Suppressor macrophage (primary cell): Measurements from ENCODE around the gene JAK2.
"Not testable (repeated sequence)": the region's sequence is repeated elsewhere in the genome, so short reads cannot be mapped to it uniquely, and the experiment has no call there.

Experiments used
- DNase-seq, 4 experiments: peaks; one replicate each; pipeline ENCODE4 v3.0.0-alpha.2; 2020 to 2022

JAK2 gene

DNA sequence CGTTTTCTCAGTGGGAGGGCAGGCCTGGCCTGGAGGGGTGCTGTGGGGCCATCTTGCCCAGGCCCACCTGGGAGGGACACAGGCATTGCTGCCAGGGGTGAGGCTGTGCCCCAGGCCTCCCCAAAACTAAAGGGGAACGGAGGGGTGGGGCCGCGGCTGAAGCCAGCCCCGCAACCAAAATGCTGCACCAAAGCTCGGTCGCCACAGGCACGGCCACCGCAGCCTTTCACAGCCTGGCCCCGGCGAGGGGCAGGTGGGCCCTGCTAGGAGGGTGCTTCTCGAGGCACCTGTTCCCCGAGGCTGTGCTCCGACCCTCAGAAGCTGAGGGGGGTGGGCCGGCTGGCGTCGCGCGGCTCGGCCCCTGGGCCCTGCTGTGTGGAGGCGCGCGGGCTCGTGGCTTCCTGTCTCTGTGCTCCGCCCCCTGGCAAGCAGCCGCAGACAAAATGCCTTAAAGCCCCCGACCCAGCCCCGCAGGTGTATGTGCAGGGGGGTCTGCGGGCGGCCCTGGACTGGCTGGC is 57.6 kb downstream of the JAK2 start:
- no peak for DNase-seq

DNA sequence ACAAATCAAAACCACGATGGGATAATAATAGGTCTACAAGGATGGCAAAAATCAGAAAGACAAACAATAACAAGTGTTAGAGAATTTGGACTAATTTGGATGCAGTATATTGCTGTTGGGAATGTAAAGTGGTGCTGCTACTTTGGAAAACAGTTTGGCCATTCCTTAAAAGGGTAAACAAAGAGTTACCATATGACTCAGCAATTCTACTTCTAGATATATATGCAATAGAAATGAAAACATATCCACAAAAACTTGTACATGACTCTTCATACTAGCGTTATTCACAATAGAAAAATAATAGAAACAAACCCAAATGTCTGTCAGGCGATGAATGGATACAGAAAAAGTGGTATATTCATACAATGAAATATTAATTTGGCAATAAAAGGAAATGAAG is 58.3 kb downstream of the JAK2 start:
- DNase-seq, result no peak

DNA sequence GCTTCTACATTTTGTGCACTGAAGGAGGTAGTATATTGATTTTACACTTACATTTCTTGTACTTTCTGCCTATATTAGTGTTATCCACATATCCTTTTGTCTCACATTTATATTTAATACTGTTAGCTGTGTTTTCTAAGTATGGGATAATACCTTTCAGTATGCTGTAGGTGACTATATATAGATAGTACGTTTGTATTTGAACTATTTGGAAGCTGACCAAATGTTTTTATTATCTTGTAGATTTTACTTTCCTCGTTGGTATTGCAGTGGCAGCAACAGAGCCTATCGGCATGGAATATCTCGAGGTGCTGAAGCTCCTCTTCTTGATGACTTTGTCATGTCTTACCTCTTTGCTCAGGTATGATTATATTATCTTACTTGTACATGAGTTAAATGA is 59.1 kb downstream of the JAK2 start:
- no peak for DNase-seq

DNA sequence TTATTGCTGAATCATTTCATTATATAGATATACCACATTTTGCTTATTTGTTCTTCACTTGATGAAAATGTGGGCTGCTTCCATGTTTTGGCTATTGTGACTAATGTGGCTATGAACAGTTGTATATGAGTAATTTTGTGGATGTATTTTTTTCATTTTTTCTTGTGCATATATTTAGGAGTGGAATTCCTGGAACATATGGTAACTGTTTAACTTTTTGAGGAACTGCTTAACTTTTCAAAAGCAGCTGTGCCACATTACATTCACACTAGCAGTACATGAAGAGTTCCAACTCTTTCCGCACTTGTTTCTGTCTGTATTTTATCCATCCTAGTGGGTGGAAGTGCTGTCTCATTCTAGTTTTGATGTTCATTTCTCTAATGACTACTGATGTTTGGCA is 67.8 kb downstream of the JAK2 start:
- no peak for DNase-seq

DNA sequence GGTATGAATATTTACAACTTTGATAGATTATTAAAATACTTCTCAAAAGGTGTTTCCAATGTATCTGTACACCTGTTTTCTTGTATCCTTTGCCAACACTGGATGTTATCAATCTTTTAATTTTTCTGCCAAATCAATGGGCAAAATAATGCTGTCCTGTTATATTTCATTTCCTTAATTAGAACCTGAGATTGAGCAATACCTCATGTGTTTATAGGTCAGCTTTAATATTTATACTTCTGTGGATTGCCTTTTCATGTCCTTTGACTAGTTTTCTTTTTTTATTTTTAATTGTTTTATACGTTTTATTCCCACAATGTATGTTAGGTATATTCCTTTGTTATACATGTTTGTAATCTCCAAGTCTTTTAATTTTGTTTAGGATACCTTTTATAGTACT is 77.6 kb downstream of the JAK2 start:
- peak in 1 of 4 experiments; percentile 18 for DNase-seq

DNA sequence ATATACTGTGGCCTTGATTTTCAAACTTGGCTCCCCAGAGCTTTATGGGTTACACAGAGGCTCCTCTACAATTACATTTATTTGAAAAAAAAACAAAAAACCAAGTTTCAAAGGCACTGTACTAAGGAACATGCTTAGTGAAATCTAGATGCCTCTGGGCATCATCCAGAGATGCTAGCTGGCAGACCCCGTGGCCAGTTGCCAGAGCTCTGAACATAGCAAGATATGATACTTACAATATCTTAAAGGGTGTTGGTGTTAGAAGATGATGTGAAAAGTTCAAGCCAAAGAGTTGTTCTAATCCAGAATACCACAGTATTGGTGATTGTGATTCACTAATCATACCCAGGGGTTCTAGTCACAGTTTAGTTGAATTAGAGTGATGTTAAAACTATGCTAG is 87.8 kb downstream of the JAK2 start:
- DNase-seq, result no peak

DNA sequence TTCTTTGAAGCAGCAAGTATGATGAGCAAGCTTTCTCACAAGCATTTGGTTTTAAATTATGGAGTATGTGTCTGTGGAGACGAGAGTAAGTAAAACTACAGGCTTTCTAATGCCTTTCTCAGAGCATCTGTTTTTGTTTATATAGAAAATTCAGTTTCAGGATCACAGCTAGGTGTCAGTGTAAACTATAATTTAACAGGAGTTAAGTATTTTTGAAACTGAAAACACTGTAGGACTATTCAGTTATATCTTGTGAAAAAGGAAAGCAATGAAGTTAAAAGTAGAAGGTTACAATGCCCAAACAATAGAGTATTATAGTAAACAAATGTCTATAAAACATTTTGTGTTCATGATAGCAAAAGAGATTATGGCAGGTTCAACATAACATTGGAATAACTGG is 88.6 kb downstream of the JAK2 start:
- no peak for DNase-seq

DNA sequence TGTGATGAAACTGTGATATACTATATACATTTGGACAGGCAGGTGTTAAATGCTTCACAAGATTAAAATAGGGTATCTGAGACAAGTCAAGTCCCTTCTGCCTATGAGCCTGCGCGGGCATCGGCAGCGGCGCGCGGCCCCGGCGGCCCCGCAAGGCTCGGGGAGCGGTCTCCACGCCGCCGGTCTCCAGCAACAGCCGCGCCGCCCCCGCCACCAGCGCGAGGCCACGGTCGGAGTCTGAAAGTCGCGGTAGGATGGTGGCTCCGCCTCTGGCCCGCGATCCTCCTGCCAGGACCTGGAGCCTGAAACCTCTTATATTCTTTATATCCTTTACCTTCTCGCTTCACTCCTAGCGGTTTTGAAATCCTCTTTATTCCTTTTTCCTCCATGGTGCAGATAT is 100.9 kb downstream of the JAK2 start:
- DNase-seq, result no peak

DNA sequence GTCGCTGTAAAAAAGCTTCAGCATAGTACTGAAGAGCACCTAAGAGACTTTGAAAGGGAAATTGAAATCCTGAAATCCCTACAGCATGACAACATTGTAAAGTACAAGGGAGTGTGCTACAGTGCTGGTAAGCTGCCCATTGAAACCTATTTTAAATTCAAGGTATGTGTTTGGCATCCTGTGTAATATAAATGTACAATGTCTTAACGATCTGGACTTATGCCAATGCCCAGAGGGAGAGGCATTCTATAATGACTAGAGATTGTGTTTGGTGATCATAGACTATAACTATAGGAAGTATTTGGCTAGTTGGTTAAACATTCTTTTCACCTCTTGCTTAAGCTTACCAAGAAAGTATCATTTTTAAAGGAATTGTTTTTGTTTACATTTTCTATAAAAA is 104.7 kb downstream of the JAK2 start:
- no peak for DNase-seq

DNA sequence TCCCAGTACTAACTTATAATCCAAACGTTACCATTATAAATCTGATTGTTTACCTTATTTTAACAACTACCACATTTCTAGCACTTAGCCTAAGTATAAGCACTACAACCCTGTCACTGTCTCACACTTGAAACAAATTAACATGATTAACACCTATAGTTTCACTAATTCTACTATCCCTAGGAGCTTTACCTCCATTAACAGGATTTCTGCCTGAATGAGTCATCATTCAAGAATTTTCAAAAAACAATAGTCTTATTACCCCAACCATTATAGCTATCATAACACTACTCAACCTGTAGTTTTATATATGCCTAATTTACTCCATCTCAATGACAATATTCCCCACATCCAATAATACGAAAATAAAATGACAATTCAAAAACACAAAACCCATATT is 110.7 kb downstream of the JAK2 start:
- no peak for DNase-seq

DNA sequence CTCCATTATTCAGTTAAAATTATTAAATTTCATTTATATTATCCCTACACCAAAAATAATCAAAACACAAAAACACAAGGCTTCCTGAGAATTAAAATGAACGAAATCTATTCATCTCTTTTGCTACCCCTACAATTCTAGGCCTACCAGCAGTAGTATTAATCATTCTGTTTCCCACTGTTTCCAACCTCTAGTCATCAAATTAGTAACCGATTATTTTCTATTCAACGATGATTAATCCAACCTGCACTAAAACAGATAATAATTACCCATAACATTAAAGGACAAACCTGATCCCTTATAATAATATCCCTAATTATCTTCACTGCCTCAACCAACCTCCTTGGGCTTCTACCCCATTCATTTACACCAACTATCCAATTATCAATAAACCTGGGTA is 114.4 kb downstream of the JAK2 start:
- DNase-seq, result no peak

DNA sequence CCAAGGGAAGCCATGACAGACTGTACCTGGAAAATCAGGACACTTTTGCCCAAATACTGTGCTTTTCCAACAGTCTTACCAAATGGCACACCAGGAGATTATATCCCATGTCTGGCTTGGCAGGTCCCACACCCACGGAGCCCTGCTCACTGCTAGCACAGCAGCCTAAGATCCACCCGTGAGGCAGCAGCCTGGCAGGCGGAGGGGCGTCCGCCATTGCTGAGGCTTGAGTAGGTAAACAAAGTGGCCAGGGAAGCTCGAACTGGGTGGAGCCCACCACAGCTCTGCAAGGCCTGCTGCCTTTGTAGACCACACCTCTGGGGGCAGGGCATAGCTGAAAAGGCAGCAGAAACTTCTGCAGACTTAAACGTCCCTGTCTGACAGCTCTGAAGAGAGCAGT is 116.1 kb downstream of the JAK2 start:
- DNase-seq, result not testable (repeated sequence)

DNA sequence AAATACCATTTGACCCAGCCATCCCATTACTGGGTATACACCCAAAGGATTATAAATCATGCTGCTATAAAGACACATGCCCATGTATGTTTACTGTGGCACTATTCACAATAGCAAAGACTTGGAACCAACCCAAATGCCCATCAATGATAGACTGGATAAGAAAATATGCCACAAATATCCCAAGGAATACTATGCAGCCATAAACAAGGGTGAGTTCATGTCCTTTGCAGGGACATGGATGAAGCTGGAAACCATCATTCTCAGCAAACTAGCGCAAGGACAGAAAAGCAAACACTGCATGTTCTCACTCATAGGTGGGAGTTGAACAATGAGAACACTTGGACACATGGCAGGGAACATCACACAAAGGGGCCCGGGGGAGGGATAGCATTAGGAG is 121.4 kb downstream of the JAK2 start:
- not testable (repeated sequence) for DNase-seq

DNA sequence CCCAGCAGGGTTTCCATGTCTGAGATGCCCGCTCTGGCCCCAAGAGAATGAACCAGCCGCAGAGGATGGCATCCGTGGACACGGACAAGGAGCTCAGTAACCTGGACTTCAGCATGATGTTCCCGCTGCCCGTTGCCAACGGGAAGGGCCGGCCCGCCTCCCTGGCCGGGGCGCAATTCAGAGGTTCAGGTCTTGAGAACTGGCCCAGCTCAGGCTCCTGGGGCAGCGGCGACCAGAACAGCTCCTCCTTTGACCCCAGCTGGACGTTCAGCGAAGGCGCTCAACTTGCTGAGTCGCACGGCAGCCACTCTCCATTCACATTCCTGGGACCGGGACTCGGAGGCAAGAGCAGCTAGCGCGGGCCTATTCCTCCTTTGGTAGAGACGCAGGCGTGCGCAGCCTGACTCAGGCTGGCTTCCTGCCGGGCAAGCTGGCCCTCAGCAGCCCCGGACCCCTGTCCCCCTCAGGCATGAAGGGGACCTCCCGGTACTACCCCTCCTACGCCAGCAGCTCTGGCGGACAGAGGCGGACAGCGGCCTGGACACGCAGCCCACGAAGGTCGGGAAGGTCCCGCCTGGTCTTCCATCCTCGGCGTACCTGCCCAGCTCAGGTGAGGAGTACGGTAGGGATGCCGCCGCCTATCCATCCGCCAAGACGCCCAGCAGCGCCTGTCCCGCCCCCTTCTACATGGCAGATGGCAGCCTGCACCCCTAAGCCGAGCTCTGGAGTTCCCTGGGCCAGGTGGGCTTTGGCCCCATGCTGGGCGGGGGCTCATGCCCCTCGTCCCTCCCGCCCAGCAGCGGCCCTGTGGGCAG is 126.0 kb downstream of the JAK2 start:
- DNase-seq, result no peak

DNA sequence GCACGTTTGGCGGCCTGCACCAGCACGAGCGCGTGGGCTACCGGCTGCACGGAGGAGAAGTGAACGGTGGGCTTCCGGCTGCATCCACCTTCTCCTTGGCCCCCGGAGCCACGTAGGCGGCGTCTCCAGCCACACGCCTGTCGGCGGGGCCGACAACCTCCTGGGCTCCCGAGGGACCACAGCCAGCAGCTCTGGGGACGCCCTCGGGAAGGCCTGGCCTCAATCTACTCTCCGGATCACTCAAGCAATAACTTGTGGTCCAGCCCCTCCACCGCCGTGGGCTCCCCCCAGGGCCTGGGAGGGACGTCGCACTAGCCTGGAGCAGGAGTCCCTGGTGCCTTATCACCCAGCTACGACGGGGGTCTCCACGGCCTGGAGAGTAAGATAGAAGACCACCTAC is 126.6 kb downstream of the JAK2 start:
- DNase-seq, result no peak

DNA sequence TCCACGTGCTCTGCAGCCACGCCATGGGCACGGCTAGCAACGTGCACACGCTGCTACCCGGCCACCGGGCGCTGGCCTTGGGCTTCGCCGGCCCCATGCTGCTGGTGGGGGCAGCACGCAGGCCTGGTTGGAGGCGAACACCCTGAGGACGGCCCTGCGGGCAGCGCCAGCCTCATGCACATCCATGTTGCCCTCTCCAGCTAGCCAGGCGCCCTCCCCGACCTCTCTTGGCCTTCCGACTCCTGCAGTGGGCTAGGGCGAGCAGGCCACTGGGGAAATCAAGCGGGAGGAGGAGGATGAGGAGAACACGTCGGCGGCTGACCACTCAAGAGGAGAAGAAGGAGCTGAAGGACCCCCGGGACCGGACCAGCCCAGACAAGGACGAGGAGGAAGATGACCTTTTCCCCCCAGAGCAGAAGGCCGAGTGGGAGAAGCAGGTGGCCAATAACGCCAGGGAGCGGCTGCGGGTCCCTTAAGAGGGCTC is 127.1 kb downstream of the JAK2 start:
- no peak for DNase-seq

DNA sequence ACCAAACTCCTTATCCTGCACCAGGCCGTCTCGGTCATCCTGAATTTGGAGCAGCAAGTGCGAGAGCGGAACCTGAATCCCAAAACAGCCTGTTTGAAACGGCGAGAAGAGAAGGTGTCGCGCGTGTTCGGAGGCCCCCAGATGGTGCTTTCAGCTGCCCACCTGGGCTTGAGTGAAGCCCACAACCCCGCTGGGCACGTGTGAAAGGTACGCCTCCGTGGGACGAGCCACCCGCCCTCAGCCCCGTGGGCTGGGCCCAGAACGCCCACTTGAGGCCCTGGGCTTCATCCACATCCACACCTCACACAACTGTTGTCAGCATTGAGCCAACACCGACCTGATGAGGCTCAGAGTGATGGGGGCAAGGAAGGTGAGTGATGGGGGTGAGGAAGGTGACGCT is 127.6 kb downstream of the JAK2 start:
- DNase-seq, result no peak

DNA sequence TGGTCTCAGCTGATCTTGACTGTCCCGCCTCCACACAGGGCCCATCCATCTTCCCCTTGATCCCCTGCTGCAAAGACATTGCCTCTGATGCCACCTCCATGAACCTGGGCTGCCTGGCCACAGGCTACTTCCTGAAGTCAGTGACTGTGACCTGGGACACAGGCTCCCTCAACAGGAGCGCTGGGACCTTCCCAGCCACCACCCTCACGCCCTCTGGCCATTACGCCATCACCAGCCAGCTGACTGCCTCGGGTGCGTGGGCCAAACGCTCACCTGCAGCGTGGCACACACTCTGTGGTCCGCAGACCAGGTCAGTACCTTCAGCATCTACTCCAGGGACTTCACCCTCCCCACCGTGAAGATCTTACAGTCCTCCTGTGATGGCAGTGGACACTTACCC is 128.5 kb downstream of the JAK2 start:
- no peak for DNase-seq

DNA sequence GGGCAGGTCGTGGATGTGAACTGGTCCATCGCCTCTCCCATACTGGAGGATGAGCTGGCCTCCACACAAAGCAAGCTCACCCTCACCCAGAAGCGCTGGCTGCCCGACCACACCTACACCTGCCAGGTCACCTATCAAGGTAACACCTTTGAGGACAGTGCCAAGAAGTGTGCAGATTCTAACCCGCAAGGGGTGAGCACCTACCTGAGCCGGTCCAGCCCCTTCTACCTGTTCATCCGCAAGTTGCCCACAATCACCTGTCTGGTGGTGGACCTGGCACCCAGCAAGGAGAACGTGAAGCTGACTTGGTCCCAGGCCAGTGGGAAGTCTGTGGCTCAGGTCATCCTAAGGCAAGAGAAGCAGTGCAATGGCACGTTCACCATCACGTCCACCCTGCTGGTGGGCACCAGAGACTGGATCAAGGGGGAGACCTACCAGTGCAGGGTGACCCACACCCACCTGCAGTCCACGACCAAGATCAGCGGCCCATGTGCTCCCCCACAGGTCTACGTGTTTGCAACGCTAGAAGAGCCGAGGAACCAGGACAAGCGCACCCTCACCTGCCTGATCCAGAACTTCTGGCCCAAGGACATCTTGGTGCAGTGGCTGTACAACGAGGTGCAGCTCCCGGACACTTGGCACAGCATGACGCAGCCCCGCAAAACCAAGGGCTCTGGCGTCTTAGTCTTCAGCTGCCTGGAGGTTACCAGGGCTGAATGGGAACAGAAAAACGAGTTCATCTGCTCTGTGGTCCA is 129.1 kb downstream of the JAK2 start:
- DNase-seq, result no peak

DNA sequence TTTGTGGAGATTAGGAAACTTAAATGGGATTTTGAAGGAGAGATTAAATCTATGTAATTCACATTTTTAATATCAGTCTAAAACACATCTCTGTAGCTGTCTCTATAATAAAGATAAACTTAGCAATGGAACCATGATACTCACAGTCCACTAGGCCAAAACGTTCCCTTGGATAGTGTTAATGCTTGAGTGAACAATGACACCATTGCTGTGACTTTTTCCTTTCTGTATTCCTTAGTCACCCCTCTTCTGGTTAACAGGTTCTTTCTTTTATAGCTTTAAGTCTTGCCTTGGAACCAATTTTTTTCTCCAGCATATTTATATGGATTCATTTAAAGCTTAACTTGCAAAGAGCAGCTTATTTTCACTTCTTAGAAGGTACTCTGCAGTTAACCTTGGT is 137.0 kb downstream of the JAK2 start:
- no peak for DNase-seq

DNA sequence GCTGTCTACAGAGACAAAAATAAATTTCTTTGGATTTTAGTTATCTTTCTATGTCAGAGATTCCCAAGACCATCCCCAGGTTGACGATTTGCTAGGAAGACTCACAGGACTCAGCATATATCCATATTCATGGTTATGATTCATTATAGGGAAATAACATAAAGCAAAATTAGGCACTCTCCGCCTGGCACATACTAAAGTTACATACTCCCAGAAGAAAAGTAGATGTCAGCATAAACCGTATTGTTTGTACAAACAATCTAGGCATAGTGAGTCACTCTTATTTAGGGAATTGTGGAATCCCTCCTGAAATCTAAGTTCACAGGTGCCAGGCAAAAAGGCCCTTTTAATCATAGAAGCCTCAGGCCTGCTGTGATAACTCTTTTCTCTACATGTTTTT is 137.4 kb downstream of the JAK2 start:
- DNase-seq, result no peak

DNA sequence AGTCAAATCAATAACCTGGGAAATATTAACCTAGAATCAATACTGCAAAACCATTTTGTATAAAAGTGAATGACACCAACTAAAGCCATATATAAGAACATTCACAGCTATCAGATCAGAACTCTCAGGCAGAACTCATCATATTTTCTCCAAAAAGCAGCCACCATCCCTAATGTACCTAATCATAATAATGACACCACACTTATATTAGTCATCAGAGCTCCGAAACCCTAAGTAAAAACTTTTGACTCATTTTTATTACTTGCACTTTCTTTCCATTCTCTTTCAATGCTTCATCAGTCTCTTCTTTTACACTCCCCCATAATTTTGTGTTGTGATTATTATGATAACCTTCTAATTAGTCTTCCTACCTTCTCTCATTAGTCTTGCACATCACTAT is 155.1 kb downstream of the JAK2 start:
- no peak for DNase-seq

DNA sequence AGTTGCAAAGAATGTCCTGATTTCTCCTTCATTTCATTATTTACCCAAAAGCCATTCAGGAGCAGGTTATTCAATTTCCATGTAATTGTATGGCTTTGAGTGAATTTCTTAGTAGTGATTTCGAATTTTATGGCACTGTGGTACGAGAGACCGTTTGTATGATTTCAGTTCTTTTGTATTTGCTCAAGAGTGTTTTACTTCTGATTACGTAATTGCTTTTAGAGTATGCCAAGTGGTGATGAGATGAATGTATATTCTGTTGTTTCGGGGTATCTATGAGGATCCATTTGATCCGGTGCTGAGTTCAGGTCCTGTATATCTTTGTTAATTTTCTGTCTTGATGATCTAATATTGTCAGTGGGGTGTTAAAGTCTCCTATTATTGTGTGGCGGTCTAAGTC is 159.1 kb downstream of the JAK2 start:
- DNase-seq, result no peak

DNA sequence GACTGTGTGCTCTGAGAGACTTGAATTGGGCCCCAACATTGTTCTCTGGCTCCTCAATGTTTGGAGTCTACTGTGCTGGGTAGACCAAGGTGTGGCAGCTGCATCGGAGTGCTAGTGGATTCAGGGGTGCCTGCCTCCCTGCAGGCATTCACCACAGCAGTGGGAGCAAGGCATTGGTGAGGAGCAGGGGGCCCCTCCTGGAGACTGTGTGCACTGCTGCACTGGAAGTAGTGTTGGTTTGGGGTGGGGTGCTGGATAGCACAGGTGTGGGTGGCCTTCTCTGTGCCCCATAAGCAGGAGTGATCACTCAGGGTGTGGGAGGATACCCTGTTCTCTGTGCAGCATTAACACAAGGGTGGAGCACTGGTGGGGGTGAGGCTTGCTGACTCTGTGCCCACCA is 161.2 kb downstream of the JAK2 start:
- no peak for DNase-seq
